ENCODE measurements around the gene KLRD1.

GRCh38 chr12:10358131-10358530, 50.5 kb downstream of the KLRD1 start:
- TF ChIP-seq EP300 (IDR thresholded peaks at IDR 0.05; ENCODE audit: borderline replicate concordance): no peak
- no peak for TF ChIP-seq RAD21 (IDR thresholded peaks at IDR 0.05; ENCODE audit: low read depth)
- no peak for TF ChIP-seq FOXM1 (IDR thresholded peaks at IDR 0.05; ENCODE audit: borderline replicate concordance, low read depth)
- no peak for TF ChIP-seq TEAD4 (IDR thresholded peaks at IDR 0.05)

Measured in Ishikawa (cell line).